Dermis microvascular lymphatic vessel endothelial cell (primary cell): ENCODE data around the gene ORMDL2. TPM values are rescaled to one million over a fixed set of nuclear protein-coding genes. Genes with fewer than 3 reads are reported as not detected.
"Not testable (repeated sequence)": the region's sequence is repeated elsewhere in the genome, so short reads cannot be mapped to it uniquely, and the experiment has no call there.

Experiments used
- DNase-seq, 2 donors: peaks; one replicate each; pipeline versions ENCODE4 v3.0.0 to v3.0.0-alpha.2; 2010; ENCODE audit warnings: low read depth in 2 of 2
- total RNA-seq: library from RNA; depleted of rRNA; stranded (reverse); fragments of >200 nt; gene quantifications from 2 replicates; pipeline ENCODE4 v1.2.1, GENCODE V29; 2014

ORMDL2 gene
- total RNA-seq, 1 donor from 2014 or later = 25.3 TPM

DNA sequence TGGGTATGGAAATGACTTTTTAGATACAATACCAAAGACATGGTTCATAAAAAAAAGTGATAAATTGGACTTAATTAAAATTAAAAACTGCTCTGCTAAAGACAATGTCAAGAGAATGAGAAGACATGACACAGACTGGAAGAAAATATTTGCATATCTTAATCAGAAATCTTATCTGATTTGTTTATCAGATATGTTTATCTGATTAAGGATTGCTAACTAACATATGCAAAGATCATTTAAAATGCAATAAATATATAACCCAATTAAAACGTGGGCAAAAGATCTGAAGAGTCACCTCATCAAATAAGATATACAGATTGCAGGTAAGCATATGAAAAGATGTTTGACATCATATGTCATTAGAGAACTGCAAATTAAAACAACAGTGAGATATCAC is 34.9 kb downstream of the ORMDL2 start:
- no peak for DNase-seq

GRCh38 chr12:55861396-55861795 is 43.6 kb downstream of the ORMDL2 start:
- no peak for DNase-seq

GRCh38 chr12:55861871-55862270 is 44.0 kb downstream of the ORMDL2 start:
- DNase-seq = no peak

- DNase-seq = no peak
Measured at GRCh38 chr12:55862286-55862685, 44.4 kb downstream of the ORMDL2 start.

- not testable (repeated sequence) for DNase-seq
Measured at GRCh38 chr12:55862931-55863330, 45.1 kb downstream of the ORMDL2 start.

DNA sequence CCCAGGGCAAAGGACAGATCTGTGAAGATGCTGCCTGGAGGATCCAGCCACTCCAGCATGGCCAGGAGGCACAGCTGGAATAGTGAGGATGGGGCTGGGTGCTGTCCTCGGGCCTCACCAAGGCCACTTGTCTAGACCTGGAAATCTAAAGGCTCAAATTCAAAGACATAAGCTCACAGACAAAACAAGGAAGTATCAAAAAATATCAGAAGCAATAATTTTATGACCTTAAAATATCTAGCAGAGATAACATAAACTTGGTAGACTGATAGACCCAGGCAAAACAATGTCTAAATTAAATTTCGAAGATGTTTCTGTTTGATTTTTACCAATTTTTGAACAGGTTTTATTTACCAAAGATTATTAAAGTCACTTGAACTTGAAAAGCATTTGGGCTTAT is 47.5 kb downstream of the ORMDL2 start:
- no peak for DNase-seq

DNA sequence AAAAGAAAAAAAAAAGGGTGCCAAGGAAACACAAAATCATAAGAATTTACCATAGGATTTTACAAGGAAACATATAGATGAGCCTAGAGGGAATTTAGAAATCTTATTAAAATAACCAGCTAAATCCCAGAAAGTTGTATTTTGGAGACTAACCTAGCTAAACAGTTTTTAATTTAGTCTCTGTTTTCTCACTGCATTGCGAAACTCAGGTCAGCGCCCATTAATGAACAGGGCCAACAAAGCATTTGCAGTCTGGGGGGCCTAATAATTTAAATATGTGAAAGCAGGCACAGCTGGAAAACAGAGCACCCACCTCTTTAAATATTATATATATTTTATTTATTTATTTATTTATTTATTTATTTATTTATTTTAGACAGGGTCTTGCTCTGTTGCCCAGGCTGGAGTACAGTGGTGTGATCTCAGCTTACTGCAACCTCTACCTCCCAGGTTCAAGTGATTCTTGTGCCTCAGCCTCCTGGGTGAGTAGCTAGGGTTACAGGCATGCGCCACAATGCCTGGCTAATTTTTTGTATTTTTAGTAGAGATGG is 48.7 kb downstream of the ORMDL2 start:
- not testable (repeated sequence) for DNase-seq

Other genes starting within 250 kb of the ORMDL2 start
- not detected in 2 replicates for gene OR2AP1, start 245.6 kb upstream of the ORMDL2 start, total RNA-seq
- gene OR10P1, start 181.1 kb upstream of the ORMDL2 start, total RNA-seq = not detected in 2 replicates
- 0.13 and 0.26 TPM in 2 replicates for gene ITGA7, start 110.1 kb upstream of the ORMDL2 start, total RNA-seq
- gene BLOC1S1, start 102.0 kb upstream of the ORMDL2 start, total RNA-seq = 56.2 and 59.9 TPM in 2 replicates
- 0.13 and 0.63 TPM in 2 replicates for gene RDH5, start 97.6 kb upstream of the ORMDL2 start, total RNA-seq
- gene CD63, start 89.0 kb upstream of the ORMDL2 start, total RNA-seq = 1,084 and 1,362 TPM in 2 replicates
- gene GDF11, start 74.9 kb upstream of the ORMDL2 start, total RNA-seq = 1.3 TPM in 2 replicates
- gene SARNP, start 317 bp upstream of the ORMDL2 start, total RNA-seq = 58.8 and 84.7 TPM in 2 replicates
- gene DNAJC14, start 11.5 kb downstream of the ORMDL2 start, total RNA-seq = 34.1 and 49.7 TPM in 2 replicates
- gene MMP19, start 24.9 kb downstream of the ORMDL2 start, total RNA-seq = 0.51 and 0.63 TPM in 2 replicates
- 21.1 and 25.5 TPM in 2 replicates for gene PYM1, start 109.9 kb downstream of the ORMDL2 start, total RNA-seq
- 18.0 and 18.9 TPM in 2 replicates for gene DGKA, start 113.1 kb downstream of the ORMDL2 start, total RNA-seq
- gene PMEL, start 148.0 kb downstream of the ORMDL2 start, total RNA-seq = 0.51 and 0.63 TPM in 2 replicates
- 24.0 and 26.3 TPM in 2 replicates for gene CDK2, start 148.8 kb downstream of the ORMDL2 start, total RNA-seq
- 37.2 and 46.9 TPM in 2 replicates for gene RAB5B, start 156.0 kb downstream of the ORMDL2 start, total RNA-seq
- 9.0 and 11.1 TPM in 2 replicates for gene SUOX, start 179.2 kb downstream of the ORMDL2 start, total RNA-seq
- 0.13 and 0.38 TPM in 2 replicates for gene IKZF4, start 203.0 kb downstream of the ORMDL2 start, total RNA-seq
- gene RPS26, start 223.9 kb downstream of the ORMDL2 start, total RNA-seq = 90.9 and 107 TPM in 2 replicates